Gastrocnemius medialis (tissue), 4 donors: ENCODE results near the gene E2F3.

Source experiments
- POLR2A ChIP-seq, 2 donors: fragments of 450-650 bp; IDR thresholded peaks; one replicate each; pipeline ENCODE4 v1.6.1; 2017; ENCODE audit warnings: antibody characterized with exemption in 2 of 2, mild to moderate bottlenecking in 2 of 2, moderate library complexity in 2 of 2
- TF ChIP-seq, protein P1 (sequence below), 5 experiments: fragments of 450-650 bp in 3 of 5; fragments of 200-600 bp in 2 of 5; sonication (generic) in 2 of 5; IDR thresholded peaks in 4 of 5; conservative IDR thresholded peaks in 1 of 5; 1 replicate in 4 of 5; 2 replicates in 1 of 5; pipeline ENCODE4 v1.5.1; 2016 to 2019; ENCODE audit warnings: antibody characterized with exemption in 5 of 5, mild to moderate bottlenecking in 3 of 5, moderate library complexity in 3 of 5

DNA sequence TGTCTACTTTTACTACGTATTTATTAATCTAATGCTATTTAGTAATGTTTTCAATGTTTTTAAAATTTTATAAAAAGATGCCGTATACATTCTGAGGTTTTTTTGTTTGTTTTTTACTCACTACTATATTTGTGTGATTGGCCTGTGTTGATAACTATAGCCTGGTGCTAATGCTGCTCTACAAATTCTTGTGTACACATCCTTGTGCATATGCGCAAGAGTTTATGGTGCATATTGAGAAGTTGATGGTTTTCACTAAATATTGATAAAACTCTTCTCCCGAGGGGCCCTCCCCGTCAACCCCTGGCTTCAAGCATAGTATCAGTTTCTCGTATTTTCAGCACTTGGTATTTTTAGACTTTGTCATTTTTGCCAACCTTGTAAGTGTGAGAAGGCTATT lies 59.9 kb downstream of the E2F3 start:
- TF ChIP-seq, protein P1, sequence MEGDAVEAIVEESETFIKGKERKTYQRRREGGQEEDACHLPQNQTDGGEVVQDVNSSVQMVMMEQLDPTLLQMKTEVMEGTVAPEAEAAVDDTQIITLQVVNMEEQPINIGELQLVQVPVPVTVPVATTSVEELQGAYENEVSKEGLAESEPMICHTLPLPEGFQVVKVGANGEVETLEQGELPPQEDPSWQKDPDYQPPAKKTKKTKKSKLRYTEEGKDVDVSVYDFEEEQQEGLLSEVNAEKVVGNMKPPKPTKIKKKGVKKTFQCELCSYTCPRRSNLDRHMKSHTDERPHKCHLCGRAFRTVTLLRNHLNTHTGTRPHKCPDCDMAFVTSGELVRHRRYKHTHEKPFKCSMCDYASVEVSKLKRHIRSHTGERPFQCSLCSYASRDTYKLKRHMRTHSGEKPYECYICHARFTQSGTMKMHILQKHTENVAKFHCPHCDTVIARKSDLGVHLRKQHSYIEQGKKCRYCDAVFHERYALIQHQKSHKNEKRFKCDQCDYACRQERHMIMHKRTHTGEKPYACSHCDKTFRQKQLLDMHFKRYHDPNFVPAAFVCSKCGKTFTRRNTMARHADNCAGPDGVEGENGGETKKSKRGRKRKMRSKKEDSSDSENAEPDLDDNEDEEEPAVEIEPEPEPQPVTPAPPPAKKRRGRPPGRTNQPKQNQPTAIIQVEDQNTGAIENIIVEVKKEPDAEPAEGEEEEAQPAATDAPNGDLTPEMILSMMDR (IDR thresholded peaks at IDR 0.05 in 4 of 5, conservative IDR thresholded peaks at IDR 0.05 in 1 of 5), result no peak
- no peak for TF ChIP-seq POLR2A (IDR thresholded peaks at IDR 0.05)
